CD14-positive monocyte (primary cell): ENCODE measurements around the gene IFNB1. TPM values are rescaled to one million over a fixed set of nuclear protein-coding genes. Genes with fewer than 3 reads are reported as not detected.

Source experiments
- DNase-seq, 3 donors: peaks; one replicate each; pipeline ENCODE4 v3.0.0-alpha.2; 2011 to 2022
- H2AFZ ChIP-seq: 2 replicates; pipeline ENCODE4 v1.6.0; 2012; ENCODE audit warnings: mild to moderate bottlenecking, low read depth, low read length, inconsistent platforms; ENCODE audit not compliant: insufficient read depth, poor library complexity, severe bottlenecking
- H3K27ac ChIP-seq, 2 donors: 1 replicate in 1 of 2; 2 replicates in 1 of 2; pipeline ENCODE4 v1.5.1; 2012 to 2013; ENCODE audit warnings: low read length in 2 of 2, control low read depth in 1 of 2, inconsistent platforms in 1 of 2, low read depth in 1 of 2, mild to moderate bottlenecking in 1 of 2
- H3K27me3 ChIP-seq, 2 donors: one replicate each; pipeline versions ENCODE4 v1.6.0 to v1.6.1; 2011 to 2013; ENCODE audit warnings: low read length in 2 of 2; ENCODE audit not compliant: control insufficient read depth in 2 of 2, insufficient read depth in 2 of 2
- H3K36me3 ChIP-seq, 2 donors: replicated peaks in 1 of 2; 1 replicate in 1 of 2; 2 replicates in 1 of 2; pipeline versions ENCODE4 v1.5.1 to v1.6.1; 2012 to 2013; ENCODE audit warnings: low read length in 2 of 2, control low read depth in 1 of 2, inconsistent platforms in 1 of 2, mild to moderate bottlenecking in 1 of 2; ENCODE audit not compliant: insufficient read depth in 2 of 2, control insufficient read depth in 1 of 2
- H3K4me1 ChIP-seq, 2 donors: 1 replicate in 1 of 2; 2 replicates in 1 of 2; pipeline versions ENCODE4 v1.5.1 to v1.6.1; 2012 to 2013; ENCODE audit warnings: low read length in 2 of 2, control low read depth in 1 of 2, inconsistent platforms in 1 of 2, mild to moderate bottlenecking in 1 of 2, moderate library complexity in 1 of 2; ENCODE audit not compliant: insufficient read depth in 2 of 2, control insufficient read depth in 1 of 2
- H3K4me2 ChIP-seq: replicated peaks from 2 replicates; pipeline ENCODE3; 2012; ENCODE audit warnings: low read length, moderate library complexity, mild to moderate bottlenecking; ENCODE audit not compliant: poor library complexity, severe bottlenecking; ENCODE audit errors: extremely low read depth
- H3K4me3 ChIP-seq, 3 experiments: fragments of 200-600 bp in 1 of 3; sonication (generic) in 1 of 3; replicated peaks in 1 of 3; 1 replicate in 2 of 3; 2 replicates in 1 of 3; pipeline ENCODE4 v1.5.1; 2011 to 2013; ENCODE audit warnings: low read length in 3 of 3, mild to moderate bottlenecking in 3 of 3, control low read depth in 2 of 3, low read depth in 2 of 3, inconsistent platforms in 1 of 3, moderate library complexity in 1 of 3
- H3K79me2 ChIP-seq: 2 replicates; pipeline ENCODE4 v1.6.0; 2012; ENCODE audit warnings: mild to moderate bottlenecking, control low read depth, inconsistent platforms, low read length, moderate library complexity; ENCODE audit not compliant: insufficient read depth
- H3K9ac ChIP-seq: 2 replicates; pipeline ENCODE4 v1.6.0; 2017; ENCODE audit warnings: low read length, mild to moderate bottlenecking; ENCODE audit not compliant: insufficient read depth, poor library complexity, severe bottlenecking
- H3K9me3 ChIP-seq, 2 donors: replicated peaks in 1 of 2; 1 replicate in 1 of 2; 2 replicates in 1 of 2; pipeline versions ENCODE4 v1.5.1 to v1.6.1; 2012 to 2013; ENCODE audit warnings: low read length in 2 of 2, control low read depth in 1 of 2; ENCODE audit not compliant: control insufficient read depth in 1 of 2, insufficient read depth in 1 of 2
- H4K20me1 ChIP-seq: 2 replicates; pipeline ENCODE4 v1.6.0; 2012; ENCODE audit warnings: mild to moderate bottlenecking, low read length, control low read depth, moderate library complexity; ENCODE audit not compliant: insufficient read depth
- H3K27ac Mint-ChIP-seq, 7 donors: one replicate each; pipeline ENCODE4 v1.8.0; 2020; ENCODE audit warnings: mild to moderate bottlenecking in 7 of 7, mixed read lengths in 7 of 7, moderate library complexity in 6 of 7, inconsistent platforms in 2 of 7
- H3K27me3 Mint-ChIP-seq, 3 donors: one replicate each; pipeline ENCODE4 v1.8.0; 2021 to 2022; ENCODE audit warnings: low read depth in 3 of 3, mild to moderate bottlenecking in 3 of 3, mixed read lengths in 3 of 3, moderate library complexity in 3 of 3, inconsistent platforms in 1 of 3
- H3K36me3 Mint-ChIP-seq, 2 donors: one replicate each; pipeline ENCODE4 v1.8.0; 2020; ENCODE audit warnings: mixed read lengths in 2 of 2, inconsistent platforms in 1 of 2, mild to moderate bottlenecking in 1 of 2
- H3K4me1 Mint-ChIP-seq: one replicate; pipeline ENCODE4 v1.8.0; 2020; ENCODE audit warnings: mild to moderate bottlenecking, mixed read lengths
- H3K4me3 Mint-ChIP-seq, 2 donors: one replicate each; pipeline ENCODE4 v1.8.0; 2020; ENCODE audit warnings: mild to moderate bottlenecking in 2 of 2, mixed read lengths in 2 of 2, moderate library complexity in 1 of 2
- H3K9me3 Mint-ChIP-seq, 7 donors: one replicate each; pipeline ENCODE4 v1.8.0; 2020 to 2022; ENCODE audit warnings: mixed read lengths in 7 of 7, mild to moderate bottlenecking in 6 of 7, moderate library complexity in 6 of 7, inconsistent platforms in 2 of 7
- whole genome bisulfite sequencing: methylation state at CpG from one replicate; pipeline ENCODE4 v1.1.5; 2013; ENCODE audit warnings: missing lambda C conversion rate; ENCODE audit not compliant: insufficient coverage; 5-methylcytosine and 5-hydroxymethylcytosine counted together
- intact Hi-C, 2 donors: fragments of 100-400 bp; cut with micrococcal nuclease; formaldehyde crosslinking; loops; one replicate each; pipeline versions ENCODE4 v1.15.0 to v1.15.1; 2023
- polyA plus RNA-seq, 3 donors: library from polyadenylated mRNA; depleted of rRNA in 1 of 3; unstranded in 2 of 3; stranded (reverse) in 1 of 3; fragments of 300-500 nt in 2 of 3; fragments of >200 nt in 1 of 3; fragmentation: Illumina TruSeq in 2 of 3; gene quantifications; 1 replicate in 2 of 3; 2 replicates in 1 of 3; pipeline ENCODE4 v1.2.3, GENCODE V29; 2012 to 2021
- TF ChIP-seq, protein P1 (sequence below): fragments of 200-600 bp; IDR thresholded peaks from one replicate; pipeline ENCODE4 v1.8.0; 2022; ENCODE audit warnings: antibody characterized with exemption, mild to moderate bottlenecking

IFNB1 gene
- polyA plus RNA-seq, 3 donors: not detected

DNA sequence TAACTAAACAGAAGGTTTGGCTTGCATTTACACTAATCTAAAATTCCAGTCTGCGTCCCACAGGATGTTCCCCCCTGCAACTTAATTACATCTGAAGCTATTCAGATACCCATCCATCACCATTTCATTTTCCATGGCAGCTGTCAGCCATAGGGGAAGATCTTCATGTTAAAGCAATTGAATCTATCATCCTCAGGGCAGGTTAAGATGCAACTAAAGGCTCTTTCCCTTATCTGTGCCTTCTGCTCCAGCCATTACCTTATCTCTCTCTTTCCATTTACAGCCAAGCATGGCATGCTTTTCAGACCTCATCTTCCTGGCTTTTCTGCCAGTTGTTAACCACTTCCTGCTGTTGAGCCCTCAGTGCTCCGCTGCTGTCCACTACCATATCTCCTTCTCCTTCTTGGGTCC is 30.5 kb downstream of the IFNB1 start:
- TF ChIP-seq, protein P1, sequence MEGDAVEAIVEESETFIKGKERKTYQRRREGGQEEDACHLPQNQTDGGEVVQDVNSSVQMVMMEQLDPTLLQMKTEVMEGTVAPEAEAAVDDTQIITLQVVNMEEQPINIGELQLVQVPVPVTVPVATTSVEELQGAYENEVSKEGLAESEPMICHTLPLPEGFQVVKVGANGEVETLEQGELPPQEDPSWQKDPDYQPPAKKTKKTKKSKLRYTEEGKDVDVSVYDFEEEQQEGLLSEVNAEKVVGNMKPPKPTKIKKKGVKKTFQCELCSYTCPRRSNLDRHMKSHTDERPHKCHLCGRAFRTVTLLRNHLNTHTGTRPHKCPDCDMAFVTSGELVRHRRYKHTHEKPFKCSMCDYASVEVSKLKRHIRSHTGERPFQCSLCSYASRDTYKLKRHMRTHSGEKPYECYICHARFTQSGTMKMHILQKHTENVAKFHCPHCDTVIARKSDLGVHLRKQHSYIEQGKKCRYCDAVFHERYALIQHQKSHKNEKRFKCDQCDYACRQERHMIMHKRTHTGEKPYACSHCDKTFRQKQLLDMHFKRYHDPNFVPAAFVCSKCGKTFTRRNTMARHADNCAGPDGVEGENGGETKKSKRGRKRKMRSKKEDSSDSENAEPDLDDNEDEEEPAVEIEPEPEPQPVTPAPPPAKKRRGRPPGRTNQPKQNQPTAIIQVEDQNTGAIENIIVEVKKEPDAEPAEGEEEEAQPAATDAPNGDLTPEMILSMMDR: no peak
- Histone ChIP-seq H3K4me2 (no peak overlapping the region), H3K9me3 (no peaks in the 10 kb centered on the region), H3K27me3 (no peaks in the 10 kb centered on the region), H3K27ac (no peak overlapping the region), H3K4me1 (peaks cover 5 to 7% of the 10 kb centered on the region in 2 donors), H3K36me3 (no peaks in the 10 kb centered on the region), H3K4me3 (no peak overlapping the region), H3K9ac (no peak overlapping the region), H4K20me1 (no peaks in the 10 kb centered on the region), H2AFZ (peak overlapping the region; percentile 49), H3K79me2 (no peaks in the 10 kb centered on the region)
- intact Hi-C loops: no loop called here
- no peak overlapping the region for H3K4me3 Mint-ChIP-seq
- WGBS: 0% methylated on average over 1 of the region's 2 CpGs
- H3K27me3 Mint-ChIP-seq: peaks cover 0 to 2% (median 0%) of the 10 kb centered on the region in 3 donors
- no peak overlapping the region for H3K27ac Mint-ChIP-seq
- no peaks in the 10 kb centered on the region for H3K36me3 Mint-ChIP-seq
- H3K4me1 Mint-ChIP-seq: peaks cover 8% of the 10 kb centered on the region
- no peak for DNase-seq
- peaks cover 0 to 5% (median 0%) of the 10 kb centered on the region in 7 donors for H3K9me3 Mint-ChIP-seq

DNA sequence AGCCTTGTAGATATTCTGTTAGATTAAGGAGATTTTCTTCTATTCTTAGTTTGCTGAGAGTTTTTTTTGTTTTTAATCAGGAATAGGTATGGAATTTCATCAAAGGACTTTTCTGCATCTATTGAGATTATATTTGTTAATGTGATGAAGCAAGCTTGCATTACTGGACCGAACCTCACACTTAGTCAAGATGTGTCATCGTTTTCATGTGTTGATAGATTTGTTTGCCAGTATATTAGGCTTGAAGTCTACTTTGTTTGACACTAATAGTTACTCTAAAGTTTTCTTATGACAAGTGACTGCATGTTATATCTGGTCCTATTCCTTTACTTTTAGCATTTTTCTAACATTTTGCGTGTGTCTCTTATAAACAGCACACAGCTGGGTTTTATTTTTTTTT is 33.9 kb downstream of the IFNB1 start:
- no peak overlapping the region for H3K4me2 ChIP-seq
- peaks cover 8% of the 10 kb centered on the region for H3K4me1 Mint-ChIP-seq
- no peaks in the 10 kb centered on the region for H3K36me3 ChIP-seq
- peaks cover 5 to 7% of the 10 kb centered on the region in 2 donors for H3K4me1 ChIP-seq
- no peaks in the 10 kb centered on the region for H3K27me3 Mint-ChIP-seq
- H3K27ac Mint-ChIP-seq: no peak overlapping the region
- no peak overlapping the region for H2AFZ ChIP-seq
- H3K9me3 Mint-ChIP-seq: no peaks in the 10 kb centered on the region
- no peak overlapping the region for H3K4me3 ChIP-seq
- no peaks in the 10 kb centered on the region for H3K9me3 ChIP-seq
- H3K9ac ChIP-seq: no peak overlapping the region
- DNase-seq: no peak
- H3K4me3 Mint-ChIP-seq: no peak overlapping the region
- no CpG with 5 or more reads among the region's 3 CpGs for WGBS
- no peaks in the 10 kb centered on the region for H3K27me3 ChIP-seq
- H3K36me3 Mint-ChIP-seq: no peaks in the 10 kb centered on the region
- TF ChIP-seq, protein P1: no peak
- no peak overlapping the region for H3K27ac ChIP-seq
- intact Hi-C loops: no loop called here
- H4K20me1 ChIP-seq: no peaks in the 10 kb centered on the region
- no peaks in the 10 kb centered on the region for H3K79me2 ChIP-seq
